WTC11 (cell line): ENCODE data around the gene CPSF7. TPM values are rescaled to one million over a fixed set of nuclear protein-coding genes. Genes with fewer than 3 reads are reported as not detected.

Experiments
- ATAC-seq: fragments of 200-7000 bp; cut with Tn5 transposase; 2 replicates; pipeline ENCODE4 v1.10.0; 2021; ENCODE audit warnings: mild to moderate bottlenecking, moderate library complexity
- CTCF ChIA-PET: fragments of 300-600 bp; sonication (Branson Sonifier 250); formaldehyde crosslinking; loops from one replicate; lab custom pipeline; 2021; ENCODE audit warnings: antibody characterized with exemption; lab: Charles Lee
- POLR2A ChIA-PET: fragments of 350-600 bp; sonication (Branson Sonifier 250); formaldehyde crosslinking; loops from one replicate; lab custom pipeline; 2021; ENCODE audit warnings: antibody characterized with exemption; lab: Charles Lee
- DNase-seq: peaks from one replicate; pipeline ENCODE4 v3.0.0; 2021; ENCODE audit warnings: low spot score
- H3K27ac Mint-ChIP-seq: 2 replicates; pipeline ENCODE4 v1.8.0; 2021; ENCODE audit warnings: mixed read lengths
- H3K27me3 Mint-ChIP-seq: 2 replicates; pipeline ENCODE4 v1.8.0; 2021; ENCODE audit warnings: low read depth, mild to moderate bottlenecking, moderate library complexity, mixed read lengths
- H3K36me3 Mint-ChIP-seq: 2 replicates; pipeline ENCODE4 v1.8.0; 2021; ENCODE audit warnings: mixed read lengths
- H3K4me1 Mint-ChIP-seq: 2 replicates; pipeline ENCODE4 v1.8.0; 2022; ENCODE audit warnings: mixed read lengths
- H3K4me3 Mint-ChIP-seq: 2 replicates; pipeline ENCODE4 v1.8.0; 2021; ENCODE audit warnings: mild to moderate bottlenecking, moderate library complexity, mixed read lengths
- H3K9me3 Mint-ChIP-seq: 2 replicates; pipeline ENCODE4 v1.8.0; 2021; ENCODE audit warnings: mixed read lengths
- ARID4B ChIP-seq: sonication (generic); formaldehyde crosslinking; IDR thresholded peaks from 2 replicates; pipeline ENCODE4 v1.8.0; 2023; ENCODE audit warnings: missing genetic modification reagents, mild to moderate bottlenecking, borderline replicate concordance
- CREM ChIP-seq: sonication (generic); formaldehyde crosslinking; IDR thresholded peaks from 2 replicates; pipeline ENCODE4 v1.8.1; 2022; ENCODE audit warnings: mild to moderate bottlenecking, missing genetic modification reagents, moderate library complexity
- E2F5 ChIP-seq: sonication (generic); formaldehyde crosslinking; IDR thresholded peaks from 2 replicates; pipeline ENCODE4 v1.8.1; 2022; ENCODE audit warnings: mild to moderate bottlenecking, moderate library complexity, missing genetic modification reagents
- FOXP4 ChIP-seq: sonication (generic); formaldehyde crosslinking; IDR thresholded peaks from 2 replicates; pipeline ENCODE4 v1.8.0; 2022; ENCODE audit warnings: mild to moderate bottlenecking, missing genetic modification reagents
- GABPB1 ChIP-seq: sonication (generic); formaldehyde crosslinking; IDR thresholded peaks from 2 replicates; pipeline ENCODE4 v1.8.1; 2023; ENCODE audit warnings: mild to moderate bottlenecking, missing genetic modification reagents
- GRHL2 ChIP-seq: fragments of 250-450 bp; sonication (Bioruptor Pico); IDR thresholded peaks from 2 replicates; pipeline ENCODE4 v1.8.0; 2022; ENCODE audit warnings: mild to moderate bottlenecking, moderate library complexity; ENCODE audit not compliant: insufficient replicate concordance, severe bottlenecking
- GTF2I ChIP-seq: fragments of 250-450 bp; sonication (Bioruptor Pico); conservative IDR thresholded peaks from 2 replicates; pipeline ENCODE4 v1.4.0; 2021; ENCODE audit warnings: mild to moderate bottlenecking
- IRF2 ChIP-seq: sonication (generic); formaldehyde crosslinking; IDR thresholded peaks from 2 replicates; pipeline ENCODE4 v1.8.0; 2022; ENCODE audit warnings: low read depth, missing genetic modification reagents, borderline replicate concordance
- MXD4 ChIP-seq: fragments of 250-450 bp; sonication (Bioruptor Pico); IDR thresholded peaks from 2 replicates; pipeline ENCODE4 v1.8.0; 2021; ENCODE audit warnings: mild to moderate bottlenecking, moderate library complexity, borderline replicate concordance
- RELA ChIP-seq: sonication (generic); formaldehyde crosslinking; IDR thresholded peaks from 2 replicates; pipeline ENCODE4 v1.8.1; 2022; ENCODE audit warnings: missing genetic modification reagents, mild to moderate bottlenecking, borderline replicate concordance
- RORB ChIP-seq: fragments of 250-450 bp; sonication (Bioruptor Pico); IDR thresholded peaks from 2 replicates; pipeline ENCODE4 v1.9.0; 2021; ENCODE audit warnings: mild to moderate bottlenecking
- TEAD4 ChIP-seq: sonication (generic); formaldehyde crosslinking; IDR thresholded peaks from 2 replicates; pipeline ENCODE4 v1.8.0; 2022; ENCODE audit warnings: mild to moderate bottlenecking, missing genetic modification reagents
- ZBTB21 ChIP-seq: sonication (generic); formaldehyde crosslinking; IDR thresholded peaks from 2 replicates; pipeline ENCODE4 v1.8.1; 2023; ENCODE audit warnings: mild to moderate bottlenecking, missing genetic modification reagents, borderline replicate concordance
- ZNF219 ChIP-seq: sonication (generic); formaldehyde crosslinking; IDR thresholded peaks from 2 replicates; pipeline ENCODE4 v1.8.0; 2023; ENCODE audit warnings: missing genetic modification reagents, mild to moderate bottlenecking, borderline replicate concordance
- ZNF232 ChIP-seq: sonication (generic); formaldehyde crosslinking; IDR thresholded peaks from 2 replicates; pipeline ENCODE4 v1.8.0; 2022; ENCODE audit warnings: mild to moderate bottlenecking, missing genetic modification reagents
- ZNF263 ChIP-seq: sonication (generic); formaldehyde crosslinking; IDR thresholded peaks from 2 replicates; pipeline ENCODE4 v1.8.1; 2022; ENCODE audit warnings: low read depth, mild to moderate bottlenecking, moderate library complexity, missing genetic modification reagents
- total RNA-seq: library from RNA; stranded (reverse); gene quantifications from 3 replicates; pipeline ENCODE4 v1.2.3, GENCODE V29; 2021
- TF ChIP-seq, protein P1 (sequence below): sonication (generic); formaldehyde crosslinking; IDR thresholded peaks from 2 replicates; pipeline ENCODE4 v1.8.1; 2022; ENCODE audit warnings: low read depth, mild to moderate bottlenecking, moderate library complexity, missing genetic modification reagents, borderline replicate concordance
- TF ChIP-seq, protein P2 (sequence below): fragments of 250-450 bp; sonication (Bioruptor Pico); IDR thresholded peaks from 2 replicates; pipeline ENCODE4 v1.9.0; 2021; ENCODE audit warnings: mild to moderate bottlenecking

The CPSF7 gene
- total RNA-seq, 1 experiment from 2014 or later, result 88.3 TPM

- ChIA-PET CTCF (no interaction called here), POLR2A (no interaction called here)
- DNase-seq, result no peak
Observed at GRCh38 chr11:61404641-61405040, 25.1 kb downstream of the CPSF7 start.

More at GRCh38 chr11:61404641-61405040, 25.1 kb downstream of the CPSF7 start:
- H3K9me3 Mint-ChIP-seq, result no peaks in the 10 kb centered on the region
- no peaks in the 10 kb centered on the region for H3K4me1 Mint-ChIP-seq
- H3K4me3 Mint-ChIP-seq, result no peak overlapping the region
- no peaks in the 10 kb centered on the region for H3K27me3 Mint-ChIP-seq
- H3K27ac Mint-ChIP-seq, result no peak overlapping the region
- no peak for TF ChIP-seq ZNF263
- TF ChIP-seq GRHL2 (CRISPR knock-in tag), result no peak
- TF ChIP-seq, protein P1, sequence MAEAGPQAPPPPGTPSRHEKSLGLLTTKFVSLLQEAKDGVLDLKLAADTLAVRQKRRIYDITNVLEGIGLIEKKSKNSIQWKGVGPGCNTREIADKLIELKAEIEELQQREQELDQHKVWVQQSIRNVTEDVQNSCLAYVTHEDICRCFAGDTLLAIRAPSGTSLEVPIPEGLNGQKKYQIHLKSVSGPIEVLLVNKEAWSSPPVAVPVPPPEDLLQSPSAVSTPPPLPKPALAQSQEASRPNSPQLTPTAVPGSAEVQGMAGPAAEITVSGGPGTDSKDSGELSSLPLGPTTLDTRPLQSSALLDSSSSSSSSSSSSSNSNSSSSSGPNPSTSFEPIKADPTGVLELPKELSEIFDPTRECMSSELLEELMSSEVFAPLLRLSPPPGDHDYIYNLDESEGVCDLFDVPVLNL, result no peak
- TF ChIP-seq ARID4B (CRISPR knock-in tag), result no peak
- no peak for TF ChIP-seq E2F5 (CRISPR knock-in tag)
- TF ChIP-seq, protein P2, sequence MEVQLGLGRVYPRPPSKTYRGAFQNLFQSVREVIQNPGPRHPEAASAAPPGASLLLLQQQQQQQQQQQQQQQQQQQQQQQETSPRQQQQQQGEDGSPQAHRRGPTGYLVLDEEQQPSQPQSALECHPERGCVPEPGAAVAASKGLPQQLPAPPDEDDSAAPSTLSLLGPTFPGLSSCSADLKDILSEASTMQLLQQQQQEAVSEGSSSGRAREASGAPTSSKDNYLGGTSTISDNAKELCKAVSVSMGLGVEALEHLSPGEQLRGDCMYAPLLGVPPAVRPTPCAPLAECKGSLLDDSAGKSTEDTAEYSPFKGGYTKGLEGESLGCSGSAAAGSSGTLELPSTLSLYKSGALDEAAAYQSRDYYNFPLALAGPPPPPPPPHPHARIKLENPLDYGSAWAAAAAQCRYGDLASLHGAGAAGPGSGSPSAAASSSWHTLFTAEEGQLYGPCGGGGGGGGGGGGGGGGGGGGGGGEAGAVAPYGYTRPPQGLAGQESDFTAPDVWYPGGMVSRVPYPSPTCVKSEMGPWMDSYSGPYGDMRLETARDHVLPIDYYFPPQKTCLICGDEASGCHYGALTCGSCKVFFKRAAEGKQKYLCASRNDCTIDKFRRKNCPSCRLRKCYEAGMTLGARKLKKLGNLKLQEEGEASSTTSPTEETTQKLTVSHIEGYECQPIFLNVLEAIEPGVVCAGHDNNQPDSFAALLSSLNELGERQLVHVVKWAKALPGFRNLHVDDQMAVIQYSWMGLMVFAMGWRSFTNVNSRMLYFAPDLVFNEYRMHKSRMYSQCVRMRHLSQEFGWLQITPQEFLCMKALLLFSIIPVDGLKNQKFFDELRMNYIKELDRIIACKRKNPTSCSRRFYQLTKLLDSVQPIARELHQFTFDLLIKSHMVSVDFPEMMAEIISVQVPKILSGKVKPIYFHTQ, result no peak
- no peak for TF ChIP-seq FOXP4 (CRISPR knock-in tag)
- no peak for TF ChIP-seq ZBTB21 (CRISPR knock-in tag)
- TF ChIP-seq GTF2I (CRISPR knock-in tag), result no peak
- no peak for TF ChIP-seq ZNF219 (CRISPR knock-in tag)
- TF ChIP-seq RORB (CRISPR knock-in tag), result no peak
- TF ChIP-seq TEAD4 (CRISPR knock-in tag), result no peak
- TF ChIP-seq CREM (CRISPR knock-in tag), result no peak
- TF ChIP-seq IRF2 (CRISPR knock-in tag), result no peak
- TF ChIP-seq RELA, result no peak
- TF ChIP-seq MXD4 (CRISPR knock-in tag), result no peak
- TF ChIP-seq GABPB1 (CRISPR knock-in tag), result no peak
- TF ChIP-seq ZNF232 (CRISPR knock-in tag), result no peak
- H3K36me3 Mint-ChIP-seq, result peaks cover 59% of the 10 kb centered on the region
- no peak for ATAC-seq
